HEK293 (cell line): Measurements from ENCODE around the gene KLHDC4.

Source experiments
- BCL11A ChIP-seq: fragments of 450-650 bp; formaldehyde crosslinking; IDR thresholded peaks from 2 replicates; pipeline ENCODE4 v1.5.1; 2016; ENCODE audit warnings: low read depth, missing biosample characterization, missing genetic modification characterization
- FEZF1 ChIP-seq: fragments of 450-650 bp; formaldehyde crosslinking; IDR thresholded peaks from 2 replicates; pipeline ENCODE4 v1.5.1; 2016; ENCODE audit warnings: missing biosample characterization, missing genetic modification characterization
- ZBTB20 ChIP-seq: fragments of 450-650 bp; formaldehyde crosslinking; IDR thresholded peaks from 2 replicates; pipeline ENCODE4 v1.5.1; 2016; ENCODE audit warnings: missing biosample characterization, missing genetic modification characterization
- ZBTB21 ChIP-seq: fragments of 450-650 bp; formaldehyde crosslinking; IDR thresholded peaks from 2 replicates; pipeline ENCODE4 v1.5.1; 2017; ENCODE audit warnings: missing biosample characterization, missing genetic modification characterization
- ZNF350 ChIP-seq: fragments of 450-650 bp; formaldehyde crosslinking; IDR thresholded peaks from 2 replicates; pipeline ENCODE4 v1.5.0; 2017; ENCODE audit warnings: missing biosample characterization, mild to moderate bottlenecking, missing genetic modification characterization
- ZNF548 ChIP-seq: fragments of 450-650 bp; formaldehyde crosslinking; IDR thresholded peaks from 2 replicates; pipeline ENCODE4 v1.5.1; 2016; ENCODE audit warnings: missing biosample characterization, missing genetic modification characterization
- ZNF76 ChIP-seq: fragments of 450-650 bp; formaldehyde crosslinking; IDR thresholded peaks from 2 replicates; pipeline ENCODE4; 2016; ENCODE audit warnings: low read depth, missing biosample characterization, missing genetic modification characterization, borderline replicate concordance
- TF ChIP-seq, protein P1 (sequence below): fragments of 450-650 bp; formaldehyde crosslinking; IDR thresholded peaks from 2 replicates; pipeline ENCODE4 v1.5.1; 2016; ENCODE audit warnings: missing biosample characterization, missing genetic modification characterization
- TF ChIP-seq, protein P2 (sequence below): fragments of 450-650 bp; formaldehyde crosslinking; IDR thresholded peaks from 2 replicates; pipeline ENCODE4 v1.5.1; 2016; ENCODE audit warnings: missing biosample characterization, missing genetic modification characterization

GRCh38 chr16:87685766-87686165 is 80.0 kb downstream of the KLHDC4 start:
- TF ChIP-seq ZBTB20 (tag by site-specific recombination): no peak
- TF ChIP-seq, protein P1, sequence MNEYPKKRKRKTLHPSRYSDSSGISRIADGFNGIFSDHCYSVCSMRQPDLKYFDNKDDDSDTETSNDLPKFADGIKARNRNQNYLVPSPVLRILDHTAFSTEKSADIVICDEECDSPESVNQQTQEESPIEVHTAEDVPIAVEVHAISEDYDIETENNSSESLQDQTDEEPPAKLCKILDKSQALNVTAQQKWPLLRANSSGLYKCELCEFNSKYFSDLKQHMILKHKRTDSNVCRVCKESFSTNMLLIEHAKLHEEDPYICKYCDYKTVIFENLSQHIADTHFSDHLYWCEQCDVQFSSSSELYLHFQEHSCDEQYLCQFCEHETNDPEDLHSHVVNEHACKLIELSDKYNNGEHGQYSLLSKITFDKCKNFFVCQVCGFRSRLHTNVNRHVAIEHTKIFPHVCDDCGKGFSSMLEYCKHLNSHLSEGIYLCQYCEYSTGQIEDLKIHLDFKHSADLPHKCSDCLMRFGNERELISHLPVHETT (tag by site-specific recombination): no peak
- TF ChIP-seq FEZF1: no peak
- TF ChIP-seq, protein P2, sequence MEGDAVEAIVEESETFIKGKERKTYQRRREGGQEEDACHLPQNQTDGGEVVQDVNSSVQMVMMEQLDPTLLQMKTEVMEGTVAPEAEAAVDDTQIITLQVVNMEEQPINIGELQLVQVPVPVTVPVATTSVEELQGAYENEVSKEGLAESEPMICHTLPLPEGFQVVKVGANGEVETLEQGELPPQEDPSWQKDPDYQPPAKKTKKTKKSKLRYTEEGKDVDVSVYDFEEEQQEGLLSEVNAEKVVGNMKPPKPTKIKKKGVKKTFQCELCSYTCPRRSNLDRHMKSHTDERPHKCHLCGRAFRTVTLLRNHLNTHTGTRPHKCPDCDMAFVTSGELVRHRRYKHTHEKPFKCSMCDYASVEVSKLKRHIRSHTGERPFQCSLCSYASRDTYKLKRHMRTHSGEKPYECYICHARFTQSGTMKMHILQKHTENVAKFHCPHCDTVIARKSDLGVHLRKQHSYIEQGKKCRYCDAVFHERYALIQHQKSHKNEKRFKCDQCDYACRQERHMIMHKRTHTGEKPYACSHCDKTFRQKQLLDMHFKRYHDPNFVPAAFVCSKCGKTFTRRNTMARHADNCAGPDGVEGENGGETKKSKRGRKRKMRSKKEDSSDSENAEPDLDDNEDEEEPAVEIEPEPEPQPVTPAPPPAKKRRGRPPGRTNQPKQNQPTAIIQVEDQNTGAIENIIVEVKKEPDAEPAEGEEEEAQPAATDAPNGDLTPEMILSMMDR (tag by site-specific recombination): no peak
- TF ChIP-seq ZNF350 (tag by site-specific recombination): no peak
- TF ChIP-seq ZBTB21 (tag by site-specific recombination): no peak
- TF ChIP-seq BCL11A (tag by site-specific recombination): no peak
- TF ChIP-seq ZNF548 (tag by site-specific recombination): no peak
- TF ChIP-seq ZNF76 (tag by site-specific recombination): no peak
